ENCODE data around the gene TLCD1. TPM values are rescaled to one million over a fixed set of nuclear protein-coding genes. Genes with fewer than 3 reads are reported as not detected.

TLCD1 gene
- total and polyA plus RNA-seq, 10 of the 15 experiments (the other 5 are each of a cell fraction or from before 2014, with no cell fraction given) = 2.9 to 19.8 (median 7.7) TPM

DNA sequence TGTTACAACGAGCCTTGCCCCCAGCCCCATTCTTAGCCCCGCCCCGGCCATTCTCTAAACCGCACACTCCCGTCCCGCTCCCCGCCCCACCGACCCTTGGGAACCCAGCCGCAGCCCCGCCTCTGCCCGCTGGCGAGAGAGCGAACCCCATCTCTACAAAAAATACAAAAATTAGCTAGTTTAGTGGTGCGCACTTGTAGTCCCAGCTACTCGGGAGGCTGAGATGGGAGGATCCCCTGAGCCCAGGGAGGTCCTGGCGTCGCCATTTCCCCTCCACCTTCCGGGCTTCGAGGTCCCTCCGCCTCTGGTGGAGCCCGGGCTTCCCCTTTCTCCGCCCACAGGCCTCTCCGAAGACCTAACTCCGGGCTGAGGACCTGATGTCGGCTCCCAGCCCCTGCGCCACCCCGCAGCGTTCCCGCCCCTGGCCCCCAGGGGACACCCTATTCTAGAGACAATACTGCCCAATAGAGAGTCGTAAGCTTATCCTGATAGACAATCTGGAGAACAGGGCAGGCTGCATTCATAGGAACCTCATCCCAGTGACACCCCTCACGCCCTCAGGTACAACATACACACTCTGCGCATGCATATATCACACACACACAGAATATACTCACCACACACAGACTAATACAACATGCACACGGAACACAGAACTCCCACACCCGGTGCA, 13.9 kb downstream of the TLCD1 start:
- H3K36me3 ChIP-seq (ENCODE audit: control insufficient read depth in 2 of 2, insufficient read depth in 2 of 2, low read length in 1 of 2) = no peaks in the 10 kb centered on the region; a peak in 1 of 4 replicates
- H3K4me2 ChIP-seq (ENCODE audit: control insufficient read depth, insufficient read depth) = peak overlapping the region; percentile 93
- BruUV-seq (replicated peaks) = no TSS peak
- H2AFZ ChIP-seq (ENCODE audit: control insufficient read depth, low read depth, low read length) = peak overlapping the region; percentile 93
- H3K9ac ChIP-seq (ENCODE audit: control insufficient read depth, insufficient read depth, low read length) = peak overlapping the region; percentile 72
- no peaks in the 10 kb centered on the region for H3K9me3 ChIP-seq (replicated peaks; ENCODE audit: control insufficient read depth, insufficient read depth, low read length)
- H3K27ac ChIP-seq (ENCODE audit: control insufficient read depth, insufficient read depth) = 0 out of 2 replicates have a peak overlapping the region, but pooled peaks have one; percentile 53
- FAIRE-seq = no peak
- H3K4me1 ChIP-seq (ENCODE audit: control insufficient read depth, insufficient read depth, low read length) = peaks cover 9% of the 10 kb centered on the region
- no peaks in the 10 kb centered on the region for H3K79me2 ChIP-seq (ENCODE audit: control insufficient read depth, insufficient read depth, low read length)
- no peaks in the 10 kb centered on the region for H4K20me1 ChIP-seq (ENCODE audit: control insufficient read depth, insufficient read depth)
- CTCF ChIA-PET = interaction anchor here (0.5 to 3.1 kb wide), 11 partner anchors 15 to 253 kb away, joined by 3 to 18 read pairs (median 4); partner anchors contain the start of gene TLCD1
- intact Hi-C loops (cut with micrococcal nuclease; ENCODE audit: unreplicated experiment) = loop anchor here (10.0 kb wide), 1 partner anchor 157 kb away; the partner anchor contains the start of gene UNC119
- peak; percentile 75 for ATAC-seq
- peak; percentile 72 for TF ChIP-seq SPI1 (IDR thresholded peaks at IDR 0.05; ENCODE audit: borderline replicate concordance, insufficient read depth, low read depth, low read length)
- peak; percentile 45; the same call in 1 of the 2 replicates for TF ChIP-seq POLR2AphosphoS2 (IDR thresholded peaks at IDR 0.05; ENCODE audit: low read depth, low read length)
- no peak for TF ChIP-seq EZH2 (IDR thresholded peaks at IDR 0.05; ENCODE audit: borderline replicate concordance, control insufficient read depth, low read depth, low read length)
- TF ChIP-seq, protein P1, sequence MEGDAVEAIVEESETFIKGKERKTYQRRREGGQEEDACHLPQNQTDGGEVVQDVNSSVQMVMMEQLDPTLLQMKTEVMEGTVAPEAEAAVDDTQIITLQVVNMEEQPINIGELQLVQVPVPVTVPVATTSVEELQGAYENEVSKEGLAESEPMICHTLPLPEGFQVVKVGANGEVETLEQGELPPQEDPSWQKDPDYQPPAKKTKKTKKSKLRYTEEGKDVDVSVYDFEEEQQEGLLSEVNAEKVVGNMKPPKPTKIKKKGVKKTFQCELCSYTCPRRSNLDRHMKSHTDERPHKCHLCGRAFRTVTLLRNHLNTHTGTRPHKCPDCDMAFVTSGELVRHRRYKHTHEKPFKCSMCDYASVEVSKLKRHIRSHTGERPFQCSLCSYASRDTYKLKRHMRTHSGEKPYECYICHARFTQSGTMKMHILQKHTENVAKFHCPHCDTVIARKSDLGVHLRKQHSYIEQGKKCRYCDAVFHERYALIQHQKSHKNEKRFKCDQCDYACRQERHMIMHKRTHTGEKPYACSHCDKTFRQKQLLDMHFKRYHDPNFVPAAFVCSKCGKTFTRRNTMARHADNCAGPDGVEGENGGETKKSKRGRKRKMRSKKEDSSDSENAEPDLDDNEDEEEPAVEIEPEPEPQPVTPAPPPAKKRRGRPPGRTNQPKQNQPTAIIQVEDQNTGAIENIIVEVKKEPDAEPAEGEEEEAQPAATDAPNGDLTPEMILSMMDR (IDR thresholded peaks at IDR 0.05 in 2 of 3, conservative IDR thresholded peaks at IDR 0.05 in 1 of 3; ENCODE audit: control insufficient read depth in 2 of 3, extremely low read depth in 1 of 3, insufficient read depth in 1 of 3, low read depth in 3 of 3, low read length in 3 of 3) = peak; percentile 6 to 23 (median 7); a peak in 3 of 6 replicates
- TF ChIP-seq, protein P2, sequence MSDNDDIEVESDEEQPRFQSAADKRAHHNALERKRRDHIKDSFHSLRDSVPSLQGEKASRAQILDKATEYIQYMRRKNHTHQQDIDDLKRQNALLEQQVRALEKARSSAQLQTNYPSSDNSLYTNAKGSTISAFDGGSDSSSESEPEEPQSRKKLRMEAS (IDR thresholded peaks at IDR 0.05; ENCODE audit: low read depth, low read length) = 0 out of 2 replicates have a peak, but pooled peaks have one; percentile 18
- peak; percentile 24; the same call in 1 of the 2 replicates for TF ChIP-seq EED (IDR thresholded peaks at IDR 0.05; ENCODE audit: low read depth)
- TF ChIP-seq, protein P3, sequence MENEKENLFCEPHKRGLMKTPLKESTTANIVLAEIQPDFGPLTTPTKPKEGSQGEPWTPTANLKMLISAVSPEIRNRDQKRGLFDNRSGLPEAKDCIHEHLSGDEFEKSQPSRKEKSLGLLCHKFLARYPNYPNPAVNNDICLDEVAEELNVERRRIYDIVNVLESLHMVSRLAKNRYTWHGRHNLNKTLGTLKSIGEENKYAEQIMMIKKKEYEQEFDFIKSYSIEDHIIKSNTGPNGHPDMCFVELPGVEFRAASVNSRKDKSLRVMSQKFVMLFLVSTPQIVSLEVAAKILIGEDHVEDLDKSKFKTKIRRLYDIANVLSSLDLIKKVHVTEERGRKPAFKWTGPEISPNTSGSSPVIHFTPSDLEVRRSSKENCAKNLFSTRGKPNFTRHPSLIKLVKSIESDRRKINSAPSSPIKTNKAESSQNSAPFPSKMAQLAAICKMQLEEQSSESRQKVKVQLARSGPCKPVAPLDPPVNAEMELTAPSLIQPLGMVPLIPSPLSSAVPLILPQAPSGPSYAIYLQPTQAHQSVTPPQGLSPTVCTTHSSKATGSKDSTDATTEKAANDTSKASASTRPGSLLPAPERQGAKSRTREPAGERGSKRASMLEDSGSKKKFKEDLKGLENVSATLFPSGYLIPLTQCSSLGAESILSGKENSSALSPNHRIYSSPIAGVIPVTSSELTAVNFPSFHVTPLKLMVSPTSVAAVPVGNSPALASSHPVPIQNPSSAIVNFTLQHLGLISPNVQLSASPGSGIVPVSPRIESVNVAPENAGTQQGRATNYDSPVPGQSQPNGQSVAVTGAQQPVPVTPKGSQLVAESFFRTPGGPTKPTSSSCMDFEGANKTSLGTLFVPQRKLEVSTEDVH (IDR thresholded peaks at IDR 0.05; ENCODE audit: low read depth, partially characterized antibody) = no peak
- 0 out of 2 replicates have a peak, but pooled peaks have one; percentile 34 for TF ChIP-seq TARDBP (IDR thresholded peaks at IDR 0.05; ENCODE audit: borderline replicate concordance)
- TF ChIP-seq, protein P4, sequence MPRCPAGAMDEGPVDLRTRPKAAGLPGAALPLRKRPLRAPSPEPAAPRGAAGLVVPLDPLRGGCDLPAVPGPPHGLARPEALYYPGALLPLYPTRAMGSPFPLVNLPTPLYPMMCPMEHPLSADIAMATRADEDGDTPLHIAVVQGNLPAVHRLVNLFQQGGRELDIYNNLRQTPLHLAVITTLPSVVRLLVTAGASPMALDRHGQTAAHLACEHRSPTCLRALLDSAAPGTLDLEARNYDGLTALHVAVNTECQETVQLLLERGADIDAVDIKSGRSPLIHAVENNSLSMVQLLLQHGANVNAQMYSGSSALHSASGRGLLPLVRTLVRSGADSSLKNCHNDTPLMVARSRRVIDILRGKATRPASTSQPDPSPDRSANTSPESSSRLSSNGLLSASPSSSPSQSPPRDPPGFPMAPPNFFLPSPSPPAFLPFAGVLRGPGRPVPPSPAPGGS (IDR thresholded peaks at IDR 0.05; ENCODE audit: borderline replicate concordance, insufficient read depth, low read depth, low read length, poor library complexity, severe bottlenecking) = peak; percentile 35
- peak; percentile 10; the same call in 1 of the 2 replicates for TF ChIP-seq RUNX3 (IDR thresholded peaks at IDR 0.05; ENCODE audit: low read length)
- no peak for TF ChIP-seq YBX1 (IDR thresholded peaks at IDR 0.05)
- TF ChIP-seq YY1 (IDR thresholded peaks at IDR 0.05; ENCODE audit: low read depth, low read length) = peak; percentile 88
- no peak for TF ChIP-seq RBBP5 (conservative IDR thresholded peaks at IDR 0.05)
- 0 out of 2 replicates have a peak, but pooled peaks have one; percentile 37 for TF ChIP-seq POLR2A (IDR thresholded peaks at IDR 0.05; ENCODE audit: low read depth, low read length)
- no peak for TF ChIP-seq MEF2A (IDR thresholded peaks at IDR 0.05; ENCODE audit: insufficient read depth, low read depth, low read length)
- DNase-seq (ENCODE audit: low read depth, low spot score) = no peak
- RAD21 ChIA-PET (ENCODE audit: unreplicated experiment) = interaction anchor here (0.7 to 3.4 kb wide), 8 partner anchors 9 to 405 kb away, joined by 3 to 20 read pairs (median 6); partner anchors contain the start of genes BLTP2, SDF2, SUPT6H and TLCD1
- 17% methylated on average over 34 of the region's 34 CpGs for WGBS (ENCODE audit: insufficient coverage, insufficient replicate concordance, low lambda C conversion rate, missing lambda C conversion rate)
- peak overlapping the region; percentile 73 for H3K4me3 ChIP-seq
- SMC1A ChIA-PET (ENCODE audit: uncharacterized antibody, unreplicated experiment) = interaction anchor here (0.7 to 2.6 kb wide), 12 partner anchors 7 to 120 kb away, joined by 3 to 13 read pairs (median 4); partner anchors contain the start of genes NEK8, RPL23A, SDF2 and SUPT6H
- H3K27me3 ChIP-seq (replicated peaks in 1 of 2; ENCODE audit: control insufficient read depth in 2 of 2, insufficient read depth in 2 of 2, low read length in 1 of 2) = no peaks in the 10 kb centered on the region
- POLR2A ChIA-PET = interaction anchor here (0.7 to 3.5 kb wide), 16 partner anchors 7 to 632 kb away, joined by 3 to 29 read pairs (median 5); partner anchors contain the start of genes ALDOC, BLTP2, RPL23A and SDF2
- in situ Hi-C loops (cut with MboI) = no loop called here

All from GM12878 (cell line).